ENCODE data around the gene NKAIN2.

DNA sequence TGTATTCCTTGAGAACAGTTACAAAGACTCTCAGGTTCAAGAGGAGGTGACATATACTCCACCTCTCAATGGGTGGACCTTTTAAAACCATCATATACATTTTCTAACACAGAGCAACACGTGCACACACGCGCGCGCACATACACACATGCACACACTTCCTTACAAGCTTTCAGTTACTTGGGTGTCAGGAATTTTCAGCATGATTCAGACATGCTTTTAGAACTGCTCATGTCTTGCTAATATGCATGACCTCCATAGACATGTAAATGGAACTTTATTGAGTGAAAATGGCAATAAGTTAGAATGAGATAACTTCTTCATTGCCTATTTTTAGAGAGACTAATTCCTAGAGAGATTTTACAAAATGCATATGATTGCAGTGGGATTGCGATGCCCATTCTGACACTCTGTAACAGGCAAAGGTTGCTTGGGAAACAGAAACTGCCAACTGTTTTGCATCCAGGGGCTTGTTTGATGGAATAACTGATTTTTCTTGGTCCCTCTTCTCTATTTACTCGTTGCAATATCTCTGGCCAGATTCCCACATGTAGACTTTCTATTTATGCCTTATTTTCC lies 627.2 kb downstream of the NKAIN2 start:
- no peak for TF ChIP-seq CTCF (IDR thresholded peaks at IDR 0.05)
- TF ChIP-seq EZH2phosphoT487 (IDR thresholded peaks at IDR 0.05; ENCODE audit: borderline replicate concordance, low read depth) = no peak
- TF ChIP-seq ELF1 (IDR thresholded peaks at IDR 0.05) = no peak
- no peak for TF ChIP-seq NFIC (IDR thresholded peaks at IDR 0.05; ENCODE audit: borderline replicate concordance)
- no peak for TF ChIP-seq FOXJ3 (CRISPR knock-in tag; IDR thresholded peaks at IDR 0.05)
- no peak for TF ChIP-seq FOSL2 (IDR thresholded peaks at IDR 0.05; ENCODE audit: borderline replicate concordance, low read depth)
- TF ChIP-seq MXI1 (IDR thresholded peaks at IDR 0.05; ENCODE audit: low read depth, low read length) = no peak
- no peak for TF ChIP-seq JUND (IDR thresholded peaks at IDR 0.05)

Measured in SK-N-SH (cell line).